Neural cell (in vitro differentiated cells): ENCODE measurements around the gene RTN4. TPM values are rescaled to one million over a fixed set of nuclear protein-coding genes. Genes with fewer than 3 reads are reported as not detected.

Experiments used
- H2AFZ ChIP-seq: fragments of 200-600, 300-800 bp; sonication (generic), shearing (Covaris generic); 2 replicates; pipeline ENCODE4 v1.6.0; 2014; ENCODE audit warnings: low read depth, mild to moderate bottlenecking, antibody characterized with exemption, low read length, moderate library complexity
- H3F3A ChIP-seq: fragments of 200-600 bp; shearing (Covaris generic); 2 replicates; pipeline ENCODE4 v1.6.1; 2016; ENCODE audit warnings: mild to moderate bottlenecking, moderate library complexity, mixed read lengths, antibody characterized with exemption, low read length; ENCODE audit not compliant: insufficient read depth, poor library complexity, severe bottlenecking
- H3K27ac ChIP-seq: fragments of 200-600, 300-800 bp; sonication (generic), shearing (Covaris generic); 2 replicates; pipeline ENCODE4 v1.5.1; 2014; ENCODE audit warnings: mild to moderate bottlenecking, low read length, moderate library complexity
- H3K27me3 ChIP-seq: fragments of 300-800, 200-600 bp; sonication (generic), shearing (Covaris generic); 2 replicates; pipeline ENCODE4 v1.6.0; 2014; ENCODE audit warnings: mild to moderate bottlenecking, low read depth, low read length, moderate library complexity; ENCODE audit not compliant: insufficient read depth
- H3K36me3 ChIP-seq: fragments of 300-800, 200-600 bp; sonication (generic), shearing (Covaris generic); 2 replicates; pipeline ENCODE4 v1.5.1; 2014; ENCODE audit warnings: mild to moderate bottlenecking, antibody characterized with exemption, low read length, moderate library complexity; ENCODE audit not compliant: insufficient read depth
- H3K4me2 ChIP-seq: fragments of 300-800, 200-600 bp; sonication (generic), shearing (Covaris generic); 2 replicates; pipeline ENCODE4 v1.6.0; 2014; ENCODE audit warnings: mild to moderate bottlenecking, low read length
- H3K4me3 ChIP-seq: fragments of 300-800, 200-600 bp; sonication (generic), shearing (Covaris generic); 2 replicates; pipeline ENCODE4 v1.5.1; 2014; ENCODE audit warnings: mild to moderate bottlenecking, low read length, moderate library complexity
- H3K79me2 ChIP-seq: fragments of 200-600 bp; shearing (Covaris generic); replicated peaks from 2 replicates; pipeline ENCODE4 v1.6.0; 2014; ENCODE audit warnings: mild to moderate bottlenecking, low read length, moderate library complexity; ENCODE audit not compliant: insufficient read depth
- H3K9ac ChIP-seq: fragments of 300-800, 200-600 bp; sonication (generic), shearing (Covaris generic); 2 replicates; pipeline ENCODE4 v1.6.1; 2016; ENCODE audit warnings: mild to moderate bottlenecking, low read length, mixed read lengths
- H3K9me2 ChIP-seq: fragments of 200-600 bp; shearing (Covaris generic); 2 replicates; pipeline ENCODE4 v1.6.1; 2016; ENCODE audit warnings: mild to moderate bottlenecking, low read length, mixed read lengths; ENCODE audit not compliant: insufficient read depth
- H3K9me3 ChIP-seq: fragments of 200-600, 300-800 bp; sonication (generic), shearing (Covaris generic); 2 replicates; pipeline ENCODE4 v1.6.1; 2016; ENCODE audit warnings: mild to moderate bottlenecking, mixed run types, low read length, moderate library complexity, mixed read lengths
- H4K20me1 ChIP-seq: fragments of 200-600 bp; shearing (Covaris generic); 2 replicates; pipeline ENCODE4 v1.6.1; 2016; ENCODE audit warnings: mild to moderate bottlenecking, mixed run types; ENCODE audit not compliant: insufficient read depth
- EP300 ChIP-seq: fragments of 450-650 bp; conservative IDR thresholded peaks from 2 replicates; pipeline ENCODE4 v1.6.1; 2014; ENCODE audit warnings: antibody characterized with exemption, mild to moderate bottlenecking, moderate library complexity; ENCODE audit not compliant: poor library complexity, severe bottlenecking
- EZH2 ChIP-seq: fragments of 200-600, 300-800 bp; shearing (Covaris generic), sonication (generic); IDR thresholded peaks from 2 replicates; pipeline ENCODE4 v1.6.1; 2014; ENCODE audit warnings: antibody characterized with exemption, low read length, borderline replicate concordance, mild to moderate bottlenecking; ENCODE audit not compliant: insufficient read depth, poor library complexity, severe bottlenecking
- MXI1 ChIP-seq: fragments of 450-650 bp; conservative IDR thresholded peaks from 2 replicates; pipeline ENCODE4 v1.6.1; 2014; ENCODE audit warnings: antibody characterized with exemption, mild to moderate bottlenecking; ENCODE audit not compliant: poor library complexity, severe bottlenecking
- POLR2AphosphoS5 ChIP-seq: IDR thresholded peaks from 2 replicates; pipeline ENCODE4 v1.6.1; 2012
- RAD21 ChIP-seq: fragments of 450-650 bp; conservative IDR thresholded peaks from 2 replicates; pipeline ENCODE4 v1.6.1; 2014; ENCODE audit warnings: antibody characterized with exemption, mild to moderate bottlenecking, moderate library complexity
- SMC3 ChIP-seq: fragments of 450-650 bp; conservative IDR thresholded peaks from 2 replicates; pipeline ENCODE4 v1.6.1; 2014; ENCODE audit warnings: antibody characterized with exemption, mild to moderate bottlenecking, moderate library complexity; ENCODE audit not compliant: poor library complexity
- TAF1 ChIP-seq: IDR thresholded peaks from 2 replicates; pipeline ENCODE4 v1.6.1; 2012; ENCODE audit warnings: low read depth
- polyA plus RNA-seq: library from polyadenylated mRNA; depleted of rRNA; stranded (reverse); fragments of >200 nt; gene quantifications from 2 replicates; pipeline ENCODE4 v1.2.3, GENCODE V29; 2014
- TF ChIP-seq, protein P1 (sequence below): IDR thresholded peaks from 2 replicates; pipeline ENCODE4 v1.6.1; 2012; ENCODE audit warnings: borderline replicate concordance
- TF ChIP-seq, protein P2 (sequence below): fragments of 450-650 bp; IDR thresholded peaks from 2 replicates; pipeline ENCODE4 v1.5.1; 2014; ENCODE audit warnings: antibody characterized with exemption, mild to moderate bottlenecking, moderate library complexity; ENCODE audit not compliant: poor library complexity, severe bottlenecking

RTN4 gene
- polyA plus RNA-seq, 1 donor from 2014 or later, result 582 TPM

DNA sequence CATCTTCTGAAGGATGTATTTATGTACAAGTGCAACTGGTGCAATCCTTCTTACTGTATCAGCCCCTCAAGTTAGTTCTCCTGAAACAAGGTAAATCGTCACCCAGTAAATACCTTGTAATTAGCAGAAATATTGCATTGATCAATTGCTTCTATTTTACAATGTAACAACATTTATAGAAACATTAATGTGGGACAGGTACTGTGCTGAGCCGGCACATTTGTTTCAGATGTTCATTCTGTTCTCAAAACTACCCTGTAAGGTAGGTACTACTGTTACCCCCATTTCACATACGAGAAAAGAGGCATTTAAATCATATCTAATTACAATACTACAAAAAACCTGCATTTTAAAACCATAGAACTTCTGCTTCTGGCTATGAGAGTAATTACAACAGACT lies 19.5 kb downstream of the RTN4 start:
- H3K4me2 ChIP-seq, result no peak overlapping the region
- no peaks in the 10 kb centered on the region for H3F3A ChIP-seq
- H3K36me3 ChIP-seq, result no peaks in the 10 kb centered on the region
- no peak overlapping the region for H2AFZ ChIP-seq
- H3K27ac ChIP-seq, result no peak overlapping the region
- peaks cover 39% of the 10 kb centered on the region for H4K20me1 ChIP-seq
- H3K27me3 ChIP-seq, result no peaks in the 10 kb centered on the region
- no peaks in the 10 kb centered on the region for H3K9me2 ChIP-seq
- H3K9me3 ChIP-seq, result no peaks in the 10 kb centered on the region
- TF ChIP-seq EP300 (no peak), MXI1 (no peak), RAD21 (no peak), EZH2 (no peak), POLR2AphosphoS5 (no peak), SMC3 (no peak), TAF1 (no peak)
- TF ChIP-seq, protein P1, sequence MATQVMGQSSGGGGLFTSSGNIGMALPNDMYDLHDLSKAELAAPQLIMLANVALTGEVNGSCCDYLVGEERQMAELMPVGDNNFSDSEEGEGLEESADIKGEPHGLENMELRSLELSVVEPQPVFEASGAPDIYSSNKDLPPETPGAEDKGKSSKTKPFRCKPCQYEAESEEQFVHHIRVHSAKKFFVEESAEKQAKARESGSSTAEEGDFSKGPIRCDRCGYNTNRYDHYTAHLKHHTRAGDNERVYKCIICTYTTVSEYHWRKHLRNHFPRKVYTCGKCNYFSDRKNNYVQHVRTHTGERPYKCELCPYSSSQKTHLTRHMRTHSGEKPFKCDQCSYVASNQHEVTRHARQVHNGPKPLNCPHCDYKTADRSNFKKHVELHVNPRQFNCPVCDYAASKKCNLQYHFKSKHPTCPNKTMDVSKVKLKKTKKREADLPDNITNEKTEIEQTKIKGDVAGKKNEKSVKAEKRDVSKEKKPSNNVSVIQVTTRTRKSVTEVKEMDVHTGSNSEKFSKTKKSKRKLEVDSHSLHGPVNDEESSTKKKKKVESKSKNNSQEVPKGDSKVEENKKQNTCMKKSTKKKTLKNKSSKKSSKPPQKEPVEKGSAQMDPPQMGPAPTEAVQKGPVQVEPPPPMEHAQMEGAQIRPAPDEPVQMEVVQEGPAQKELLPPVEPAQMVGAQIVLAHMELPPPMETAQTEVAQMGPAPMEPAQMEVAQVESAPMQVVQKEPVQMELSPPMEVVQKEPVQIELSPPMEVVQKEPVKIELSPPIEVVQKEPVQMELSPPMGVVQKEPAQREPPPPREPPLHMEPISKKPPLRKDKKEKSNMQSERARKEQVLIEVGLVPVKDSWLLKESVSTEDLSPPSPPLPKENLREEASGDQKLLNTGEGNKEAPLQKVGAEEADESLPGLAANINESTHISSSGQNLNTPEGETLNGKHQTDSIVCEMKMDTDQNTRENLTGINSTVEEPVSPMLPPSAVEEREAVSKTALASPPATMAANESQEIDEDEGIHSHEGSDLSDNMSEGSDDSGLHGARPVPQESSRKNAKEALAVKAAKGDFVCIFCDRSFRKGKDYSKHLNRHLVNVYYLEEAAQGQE, result no peak
- TF ChIP-seq, protein P2, sequence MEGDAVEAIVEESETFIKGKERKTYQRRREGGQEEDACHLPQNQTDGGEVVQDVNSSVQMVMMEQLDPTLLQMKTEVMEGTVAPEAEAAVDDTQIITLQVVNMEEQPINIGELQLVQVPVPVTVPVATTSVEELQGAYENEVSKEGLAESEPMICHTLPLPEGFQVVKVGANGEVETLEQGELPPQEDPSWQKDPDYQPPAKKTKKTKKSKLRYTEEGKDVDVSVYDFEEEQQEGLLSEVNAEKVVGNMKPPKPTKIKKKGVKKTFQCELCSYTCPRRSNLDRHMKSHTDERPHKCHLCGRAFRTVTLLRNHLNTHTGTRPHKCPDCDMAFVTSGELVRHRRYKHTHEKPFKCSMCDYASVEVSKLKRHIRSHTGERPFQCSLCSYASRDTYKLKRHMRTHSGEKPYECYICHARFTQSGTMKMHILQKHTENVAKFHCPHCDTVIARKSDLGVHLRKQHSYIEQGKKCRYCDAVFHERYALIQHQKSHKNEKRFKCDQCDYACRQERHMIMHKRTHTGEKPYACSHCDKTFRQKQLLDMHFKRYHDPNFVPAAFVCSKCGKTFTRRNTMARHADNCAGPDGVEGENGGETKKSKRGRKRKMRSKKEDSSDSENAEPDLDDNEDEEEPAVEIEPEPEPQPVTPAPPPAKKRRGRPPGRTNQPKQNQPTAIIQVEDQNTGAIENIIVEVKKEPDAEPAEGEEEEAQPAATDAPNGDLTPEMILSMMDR, result no peak
- no peak overlapping the region for H3K4me3 ChIP-seq
- H3K79me2 ChIP-seq, result peaks cover 96% of the 10 kb centered on the region
- H3K9ac ChIP-seq, result no peak overlapping the region

DNA sequence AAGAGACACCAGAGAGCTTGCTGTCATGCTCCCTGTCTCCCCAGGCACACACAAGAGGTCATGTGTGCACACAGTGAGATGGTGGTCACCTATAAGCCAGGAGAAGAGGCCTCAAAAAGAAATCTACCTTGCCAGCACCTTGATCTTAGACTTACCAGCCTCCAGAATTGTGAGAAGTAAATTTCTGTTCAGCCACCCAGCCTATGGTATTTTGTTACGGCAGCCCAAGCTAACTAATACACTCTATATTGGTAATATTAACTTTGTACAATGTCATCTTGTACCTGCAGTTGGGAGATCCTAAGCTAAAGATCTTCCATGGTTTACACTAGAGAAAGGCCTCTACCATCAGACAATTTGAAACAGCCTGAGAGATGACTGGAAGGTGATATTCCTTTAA lies 21.2 kb downstream of the RTN4 start:
- TF ChIP-seq POLR2AphosphoS5, result no peak
- no peak for TF ChIP-seq MXI1
- no peak for TF ChIP-seq TAF1
- no peak for TF ChIP-seq RAD21
- TF ChIP-seq, protein P2, result no peak
- no peak overlapping the region for H3K4me3 ChIP-seq
- H3K36me3 ChIP-seq, result peaks cover 3% of the 10 kb centered on the region
- no peak overlapping the region for H3K27ac ChIP-seq
- no peak overlapping the region for H2AFZ ChIP-seq
- H3K9ac ChIP-seq, result no peak overlapping the region
- no peaks in the 10 kb centered on the region for H3K9me2 ChIP-seq
- H3K79me2 ChIP-seq, result peaks cover 96% of the 10 kb centered on the region
- H3K4me2 ChIP-seq, result no peak overlapping the region
- H3F3A ChIP-seq, result peaks cover 2% of the 10 kb centered on the region
- no peaks in the 10 kb centered on the region for H3K9me3 ChIP-seq
- no peaks in the 10 kb centered on the region for H3K27me3 ChIP-seq
- H4K20me1 ChIP-seq, result peaks cover 41% of the 10 kb centered on the region
